HUES64 (cell line): Measurements from ENCODE around the gene ATP11A.
"Not testable (repeated sequence)": the region's sequence is repeated elsewhere in the genome, so short reads cannot be mapped to it uniquely, and the experiment has no call there.

ENCODE experiments used
- H3K27ac ChIP-seq: 2 replicates; pipeline ENCODE4 v1.7.0; 2013; ENCODE audit warnings: low read depth, low read length, inconsistent platforms
- H3K27me3 ChIP-seq: 2 replicates; pipeline ENCODE4 v1.6.1; 2013; ENCODE audit warnings: mild to moderate bottlenecking, low read length; ENCODE audit not compliant: insufficient read depth
- H3K36me3 ChIP-seq: 2 replicates; pipeline ENCODE4 v1.6.1; 2013; ENCODE audit warnings: mild to moderate bottlenecking, low read length; ENCODE audit not compliant: insufficient read depth
- H3K4me1 ChIP-seq: 2 replicates; pipeline ENCODE4 v1.6.1; 2013; ENCODE audit warnings: mild to moderate bottlenecking, low read length, moderate library complexity; ENCODE audit not compliant: insufficient read depth
- H3K4me3 ChIP-seq: 2 replicates; pipeline ENCODE4 v1.5.1; 2013; ENCODE audit warnings: mild to moderate bottlenecking, low read length, moderate library complexity
- H3K9ac ChIP-seq: 2 replicates; pipeline ENCODE4 v1.6.1; 2013; ENCODE audit warnings: mild to moderate bottlenecking, low read depth, low read length
- H3K9me3 ChIP-seq: 2 replicates; pipeline ENCODE4 v1.6.1; 2013; ENCODE audit warnings: low read depth, low read length; ENCODE audit not compliant: insufficient read depth
- WGBS: fragments of 150-250, 120-280 bp; methylation state at CpG from one replicate; pipeline ENCODE4 v1.1.7; 2013; ENCODE audit warnings: missing lambda C conversion rate; 5-methylcytosine and 5-hydroxymethylcytosine counted together

Gene ATP11A

DNA sequence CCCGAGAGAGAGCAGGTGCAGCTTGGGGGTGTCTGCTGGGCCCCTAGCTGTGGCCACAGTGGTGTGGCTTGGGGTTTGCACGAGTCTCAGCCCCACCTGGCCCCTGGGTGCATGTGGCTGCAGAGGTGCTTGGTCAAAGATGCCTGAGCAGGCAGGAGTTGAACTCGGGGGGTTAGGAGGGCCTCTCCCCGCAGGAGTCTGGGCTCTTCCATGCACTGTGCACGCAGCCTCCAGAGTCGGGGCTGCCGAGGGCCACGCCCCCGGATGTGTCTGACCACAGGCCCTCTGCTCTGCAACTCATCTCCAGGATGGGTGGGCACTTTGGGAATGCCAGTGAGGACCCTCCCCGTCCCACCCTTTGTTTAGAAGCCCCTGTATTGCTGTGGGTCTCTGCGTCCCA, 187.7 kb downstream of the ATP11A start:
- H3K36me3 ChIP-seq: peaks cover 54% of the 10 kb centered on the region
- H3K9me3 ChIP-seq: peaks cover 4% of the 10 kb centered on the region; the same call in 1 of the 2 replicates
- H3K4me1 ChIP-seq: no peaks in the 10 kb centered on the region
- no peak overlapping the region for H3K27ac ChIP-seq
- H3K4me3 ChIP-seq: no peak overlapping the region
- no peak overlapping the region for H3K9ac ChIP-seq
- no peaks in the 10 kb centered on the region for H3K27me3 ChIP-seq
- WGBS: 89% methylated on average over 11 of the region's 11 CpGs

DNA sequence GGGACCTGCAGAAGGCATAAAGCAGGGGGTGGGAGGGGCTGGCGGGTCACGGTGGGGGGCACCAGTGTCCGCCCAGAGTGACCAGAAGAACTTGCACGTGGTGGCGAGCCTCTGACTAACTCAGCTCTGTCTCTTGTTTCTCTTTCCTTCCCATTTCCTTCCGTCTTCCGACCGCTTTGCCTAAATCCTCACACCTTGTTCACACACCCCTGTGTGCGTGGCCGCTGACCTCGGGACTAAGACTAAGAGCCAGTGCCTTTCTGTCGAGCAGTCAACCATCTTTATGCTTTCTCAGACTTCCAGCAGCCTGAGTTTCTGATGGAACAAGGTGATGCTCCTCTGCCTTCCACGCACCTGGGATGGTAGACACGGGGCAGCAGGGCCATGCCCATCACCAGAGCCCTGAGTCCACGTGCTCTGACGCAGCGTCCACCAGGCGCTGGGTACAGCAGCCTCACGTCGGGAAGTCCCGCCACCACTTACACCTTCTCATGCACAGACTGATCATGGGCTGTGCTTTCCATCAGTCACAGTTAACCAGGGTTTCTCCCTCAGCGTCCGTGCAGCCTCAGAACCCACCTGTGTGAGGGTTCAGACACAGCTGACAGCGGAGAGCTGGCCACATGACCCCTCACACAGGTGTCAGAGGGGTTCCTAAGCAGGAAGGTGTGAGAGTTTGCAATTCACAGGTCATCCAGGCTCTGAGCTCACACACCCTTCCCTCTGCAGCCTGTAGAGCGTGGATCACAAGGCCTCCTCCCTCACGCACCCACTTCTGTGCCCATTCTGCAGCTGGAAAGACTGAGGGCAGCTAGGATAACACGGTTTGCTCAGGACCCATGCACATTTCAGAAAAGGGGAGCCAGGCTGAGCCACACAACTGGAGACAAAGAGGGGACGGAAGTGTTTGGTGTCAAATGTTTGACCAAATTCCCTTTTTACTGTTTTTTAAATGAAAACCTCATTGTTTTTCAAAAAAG, 188.4 kb downstream of the ATP11A start:
- no peaks in the 10 kb centered on the region for H3K4me1 ChIP-seq
- H3K9me3 ChIP-seq: no peaks in the 10 kb centered on the region
- no peak overlapping the region for H3K9ac ChIP-seq
- H3K4me3 ChIP-seq: no peak overlapping the region
- no peaks in the 10 kb centered on the region for H3K27me3 ChIP-seq
- WGBS: 91% methylated on average over 28 of the region's 28 CpGs
- peaks cover 53% of the 10 kb centered on the region for H3K36me3 ChIP-seq
- H3K27ac ChIP-seq: no peak overlapping the region

GRCh38 chr13:112879283-112879833, 189.5 kb downstream of the ATP11A start:
- H3K36me3 ChIP-seq: peaks cover 53% of the 10 kb centered on the region
- no peaks in the 10 kb centered on the region for H3K9me3 ChIP-seq
- no peak overlapping the region for H3K4me3 ChIP-seq
- no peaks in the 10 kb centered on the region for H3K4me1 ChIP-seq
- 86% methylated on average over 20 of the region's 20 CpGs for WGBS
- H3K9ac ChIP-seq: no peak overlapping the region
- no peaks in the 10 kb centered on the region for H3K27me3 ChIP-seq
- no peak overlapping the region for H3K27ac ChIP-seq

GRCh38 chr13:112880221-112880641, 190.4 kb downstream of the ATP11A start:
- Histone ChIP-seq H3K36me3 (peaks cover 58% of the 10 kb centered on the region), H3K27ac (no peak overlapping the region), H3K9ac (no peak overlapping the region), H3K4me3 (no peak overlapping the region), H3K4me1 (no peaks in the 10 kb centered on the region), H3K27me3 (no peaks in the 10 kb centered on the region), H3K9me3 (no peaks in the 10 kb centered on the region)
- 96% methylated on average over 22 of the region's 22 CpGs for WGBS

DNA sequence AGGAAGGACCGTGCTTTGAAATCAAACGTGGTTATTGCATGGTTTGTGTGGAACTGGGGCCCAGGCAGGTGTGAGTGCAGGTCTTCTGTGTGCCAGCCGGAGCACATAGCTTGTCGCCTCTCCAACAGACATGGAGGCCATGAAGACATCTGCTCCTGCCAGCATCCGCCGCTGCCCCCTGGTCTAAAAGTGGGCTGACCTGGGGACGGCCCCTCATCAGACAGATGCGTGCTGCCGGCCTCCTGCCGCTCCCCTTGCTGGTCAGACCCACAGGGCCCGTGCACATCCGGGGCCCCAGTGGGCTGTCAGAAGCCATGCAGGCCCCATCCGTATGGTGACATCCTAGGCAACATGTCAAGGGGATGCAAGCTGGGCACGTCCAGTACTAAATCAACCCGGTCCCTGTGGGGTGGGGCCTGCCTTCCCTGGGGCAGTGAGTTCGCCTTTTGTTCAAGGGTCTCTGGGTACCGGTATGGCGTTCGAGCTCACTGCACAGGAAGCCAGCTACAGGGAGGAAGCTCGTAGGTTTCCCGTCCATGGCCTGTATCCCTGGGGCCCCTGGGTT, 191.2 kb downstream of the ATP11A start:
- 94% methylated on average over 21 of the region's 21 CpGs for WGBS
- Histone ChIP-seq H3K27me3 (no peaks in the 10 kb centered on the region), H3K27ac (no peak overlapping the region), H3K4me3 (no peak overlapping the region), H3K4me1 (peaks cover 5% of the 10 kb centered on the region; the same call in 1 of the 2 replicates), H3K9ac (no peak overlapping the region), H3K9me3 (no peaks in the 10 kb centered on the region), H3K36me3 (peaks cover 55% of the 10 kb centered on the region)

- Histone ChIP-seq H3K9me3 (no peaks in the 10 kb centered on the region), H3K36me3 (peaks cover 48% of the 10 kb centered on the region), H3K4me1 (peaks cover 10% of the 10 kb centered on the region; the same call in 1 of the 2 replicates), H3K27me3 (no peaks in the 10 kb centered on the region), H3K27ac (no peak overlapping the region), H3K4me3 (no peak overlapping the region), H3K9ac (no peak overlapping the region)
- 96% methylated on average over 35 of the region's 35 CpGs for WGBS
Measured at GRCh38 chr13:112881656-112882554, 192.1 kb downstream of the ATP11A start.

DNA sequence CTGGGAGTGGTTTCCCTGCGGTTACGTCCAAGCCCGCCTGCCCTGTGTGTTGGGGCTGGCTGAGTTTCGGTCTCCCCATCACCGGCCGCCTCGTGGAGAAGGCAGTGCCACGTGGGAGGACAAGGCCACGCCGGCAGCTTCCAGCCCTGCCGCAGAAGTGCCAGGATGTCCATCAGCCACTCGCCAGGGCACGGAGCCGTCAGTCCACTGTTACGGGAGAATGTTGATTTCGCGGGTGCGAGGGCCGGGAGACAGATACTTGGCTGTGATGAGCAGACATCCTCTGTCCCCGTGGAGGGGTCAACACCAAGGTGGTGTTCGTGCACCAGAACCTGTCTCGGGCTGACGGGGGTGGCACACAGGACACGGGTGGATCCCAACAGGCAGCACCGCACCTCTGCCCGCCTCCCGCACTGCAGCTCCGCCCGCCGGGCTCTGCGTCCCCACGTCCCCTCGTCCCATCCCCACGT, 192.8 kb downstream of the ATP11A start:
- 94% methylated on average over 34 of the region's 34 CpGs for WGBS
- peaks cover 42% of the 10 kb centered on the region for H3K36me3 ChIP-seq
- no peak overlapping the region for H3K9ac ChIP-seq
- H3K27me3 ChIP-seq: no peaks in the 10 kb centered on the region
- no peaks in the 10 kb centered on the region for H3K9me3 ChIP-seq
- no peak overlapping the region for H3K27ac ChIP-seq
- no peak overlapping the region for H3K4me3 ChIP-seq
- H3K4me1 ChIP-seq: peaks cover 10% of the 10 kb centered on the region; the same call in 1 of the 2 replicates

GRCh38 chr13:112883241-112883945, 193.6 kb downstream of the ATP11A start:
- no peak overlapping the region for H3K4me3 ChIP-seq
- peaks cover 38% of the 10 kb centered on the region for H3K36me3 ChIP-seq
- no peaks in the 10 kb centered on the region for H3K27me3 ChIP-seq
- 96% methylated on average over 23 of the region's 24 CpGs for WGBS
- peaks cover 10% of the 10 kb centered on the region; the same call in 1 of the 2 replicates for H3K4me1 ChIP-seq
- no peak overlapping the region for H3K9ac ChIP-seq
- no peaks in the 10 kb centered on the region for H3K9me3 ChIP-seq
- H3K27ac ChIP-seq: no peak overlapping the region

GRCh38 chr13:112884700-112885099, 194.9 kb downstream of the ATP11A start:
- not testable (repeated sequence) for H3K9ac ChIP-seq, H3K9me3 ChIP-seq, H3K27ac ChIP-seq, H3K4me3 ChIP-seq, H3K27me3 ChIP-seq
- Histone ChIP-seq H3K36me3 (peaks cover 26% of the 10 kb centered on the region), H3K4me1 (peaks cover 10% of the 10 kb centered on the region; the same call in 1 of the 2 replicates)
- WGBS: 96% methylated on average over 13 of the region's 13 CpGs

GRCh38 chr13:112885242-112885781, 195.5 kb downstream of the ATP11A start:
- Histone ChIP-seq H3K4me1 (peaks cover 10% of the 10 kb centered on the region; the same call in 1 of the 2 replicates), H3K27me3 (peaks cover 6% of the 10 kb centered on the region), H3K9me3 (no peaks in the 10 kb centered on the region), H3K36me3 (peaks cover 20% of the 10 kb centered on the region), H3K4me3 (no peak overlapping the region), H3K27ac (no peak overlapping the region; the same call in 1 of the 2 replicates), H3K9ac (no peak overlapping the region)
- WGBS: 87% methylated on average over 19 of the region's 19 CpGs
